Activated CD8-positive, alpha-beta memory T cell treated with anti-CD3 and anti-CD28 coated beads, Interleukin-2, amount 10 ng/mL, durations not matched to agents 7 days and 5 days (primary cell): ENCODE data around the gene ACSM3. TPM values are rescaled to one million over a fixed set of nuclear protein-coding genes. Genes with fewer than 3 reads are reported as not detected.

Experiments
- total RNA-seq, 2 experiments: library from RNA; stranded (reverse); gene quantifications; one replicate each; pipeline ENCODE4 v1.2.3, GENCODE V29; 2021

ACSM3 gene
- total RNA-seq, 2 experiments from 2014 or later = 9.4 to 10.1 TPM

Other genes starting within 250 kb of the ACSM3 start
- under 1 TPM in 1 of 2 experiments, not detected in 1; 0.49 TPM for gene ACSM2B, start 187.6 kb upstream of the ACSM3 start, total RNA-seq
- not detected for gene ACSM1, start 66.3 kb upstream of the ACSM3 start, total RNA-seq
- 10 to 100 TPM; 38.5 to 43.7 TPM for gene THUMPD1, start 22.2 kb upstream of the ACSM3 start, total RNA-seq
- 10 to 100 TPM; 20.1 to 21.6 TPM for gene ERI2, start 42.5 kb downstream of the ACSM3 start, total RNA-seq
- gene REXO5, start 42.5 kb downstream of the ACSM3 start, total RNA-seq = 10 to 100 TPM; 18.7 to 24.7 TPM
- gene DCUN1D3, start 136.3 kb downstream of the ACSM3 start, total RNA-seq = 10 to 100 TPM; 18.1 to 24.4 TPM
- 10 to 100 TPM; 38.6 to 47.7 TPM for gene LYRM1, start 136.8 kb downstream of the ACSM3 start, total RNA-seq